OCI-LY3 (cell line): ENCODE measurements around the gene SELENON.

Source experiments
- H2AFZ ChIP-seq: fragments of 200-600, 300-600 bp; shearing (Covaris generic); 2 replicates; pipeline ENCODE4 v1.6.0; 2014; ENCODE audit warnings: antibody characterized with exemption, low read depth, low read length
- H3K27ac ChIP-seq: fragments of 200-600, 300-600 bp; sonication (generic); 2 replicates; pipeline ENCODE4 v1.5.1; 2014; ENCODE audit warnings: mild to moderate bottlenecking, low read length, moderate library complexity, mixed read lengths
- H3K27me3 ChIP-seq: fragments of 200-600, 300-600 bp; sonication (generic); 2 replicates; pipeline ENCODE4 v1.6.1; 2014; ENCODE audit warnings: low read depth, low read length, mixed read lengths
- H3K36me3 ChIP-seq: fragments of 200-600, 300-600 bp; sonication (generic); replicated peaks from 2 replicates; pipeline ENCODE3; 2014; ENCODE audit warnings: low read depth, low read length, mixed read lengths
- H3K4me1 ChIP-seq: fragments of 300-600, 200-600 bp; sonication (generic); 2 replicates; pipeline ENCODE4 v1.6.1; 2014; ENCODE audit warnings: low read length, mixed read lengths
- H3K4me2 ChIP-seq: fragments of 200-600, 300-600 bp; sonication (generic); 2 replicates; pipeline ENCODE4 v1.6.1; 2014; ENCODE audit warnings: low read length, mixed read lengths
- H3K4me3 ChIP-seq: fragments of 300-600, 200-600 bp; sonication (generic); 2 replicates; pipeline ENCODE4 v1.5.1; 2014; ENCODE audit warnings: antibody characterized with exemption, mild to moderate bottlenecking, low read length, moderate library complexity
- H3K79me2 ChIP-seq: fragments of 300-600, 200-600 bp; shearing (Covaris generic); 2 replicates; pipeline ENCODE4 v1.6.1; 2014; ENCODE audit warnings: mild to moderate bottlenecking, low read length, mixed read lengths
- H3K9ac ChIP-seq: fragments of 300-600, 200-600 bp; shearing (Covaris generic); 2 replicates; pipeline ENCODE4 v1.6.0; 2014; ENCODE audit warnings: mild to moderate bottlenecking, low read length, moderate library complexity
- H3K9me3 ChIP-seq: fragments of 200-600, 300-600 bp; shearing (Covaris generic); 2 replicates; pipeline ENCODE4 v1.6.1; 2014; ENCODE audit warnings: low read length, mixed read lengths; ENCODE audit not compliant: insufficient read depth
- H4K20me1 ChIP-seq: fragments of 200-600, 300-600 bp; sonication (generic); 2 replicates; pipeline ENCODE4 v1.6.1; 2016; ENCODE audit warnings: low read length, mixed read lengths; ENCODE audit not compliant: insufficient read depth
- CTCF ChIP-seq: fragments of 200-600, 300-600 bp; sonication (generic); IDR thresholded peaks from 2 replicates; pipeline ENCODE4 v1.5.1; 2014; ENCODE audit warnings: antibody characterized with exemption, low read length, low read depth
- EZH2phosphoT487 ChIP-seq: fragments of 200-600 bp; shearing (Covaris generic); IDR thresholded peaks from 2 replicates; pipeline ENCODE4 v1.6.1; 2018; ENCODE audit warnings: antibody characterized with exemption, mixed run types, low read depth

The SELENON gene

GRCh38 chr1:25790472-25790871, 9.5 kb upstream of the SELENON start:
- Histone ChIP-seq H3K4me2 (no peak overlapping the region), H3K9ac (no peak overlapping the region), H3K4me1 (no peaks in the 10 kb centered on the region), H3K27ac (no peak overlapping the region), H3K4me3 (no peak overlapping the region), H4K20me1 (no peaks in the 10 kb centered on the region), H3K9me3 (no peaks in the 10 kb centered on the region), H3K79me2 (no peaks in the 10 kb centered on the region), H3K36me3 (no peaks in the 10 kb centered on the region), H3K27me3 (no peaks in the 10 kb centered on the region), H2AFZ (no peak overlapping the region)
- TF ChIP-seq CTCF (no peak), EZH2phosphoT487 (no peak)

GRCh38 chr1:25792115-25792514, 7.9 kb upstream of the SELENON start:
- Histone ChIP-seq H3K4me2 (no peak overlapping the region), H3K27me3 (no peaks in the 10 kb centered on the region), H3K9me3 (no peaks in the 10 kb centered on the region), H3K79me2 (no peaks in the 10 kb centered on the region), H3K4me3 (no peak overlapping the region), H3K36me3 (no peaks in the 10 kb centered on the region), H3K9ac (no peak overlapping the region), H2AFZ (no peak overlapping the region), H3K27ac (no peak overlapping the region), H3K4me1 (no peaks in the 10 kb centered on the region), H4K20me1 (no peaks in the 10 kb centered on the region)
- TF ChIP-seq EZH2phosphoT487 = no peak
- TF ChIP-seq CTCF = no peak

- Histone ChIP-seq H3K27me3 (no peaks in the 10 kb centered on the region), H3K79me2 (no peaks in the 10 kb centered on the region), H2AFZ (no peak overlapping the region), H3K4me2 (no peak overlapping the region), H3K9ac (no peak overlapping the region), H3K27ac (no peak overlapping the region), H3K9me3 (no peaks in the 10 kb centered on the region), H4K20me1 (no peaks in the 10 kb centered on the region), H3K36me3 (no peaks in the 10 kb centered on the region), H3K4me3 (no peak overlapping the region), H3K4me1 (no peaks in the 10 kb centered on the region)
- TF ChIP-seq CTCF (no peak), EZH2phosphoT487 (no peak)
Measured at GRCh38 chr1:25793585-25794170, 6.3 kb upstream of the SELENON start.

GRCh38 chr1:25794325-25794724, 5.7 kb upstream of the SELENON start:
- H3K9me3 ChIP-seq = no peaks in the 10 kb centered on the region
- no peak overlapping the region for H3K9ac ChIP-seq

More at GRCh38 chr1:25794325-25794724, 5.7 kb upstream of the SELENON start:
- H2AFZ ChIP-seq = no peak overlapping the region
- no peak overlapping the region for H3K4me3 ChIP-seq
- H3K36me3 ChIP-seq = no peaks in the 10 kb centered on the region
- no peak overlapping the region for H3K27ac ChIP-seq
- no peaks in the 10 kb centered on the region for H3K27me3 ChIP-seq
- H3K4me2 ChIP-seq = no peak overlapping the region
- no peaks in the 10 kb centered on the region for H3K79me2 ChIP-seq
- TF ChIP-seq EZH2phosphoT487 (no peak), CTCF (no peak)
- H3K4me1 ChIP-seq = no peaks in the 10 kb centered on the region
- no peaks in the 10 kb centered on the region for H4K20me1 ChIP-seq
